GM19324 (cell line): ENCODE data around the gene MUC13.
A peak's percentile ranks its signal among the peaks of the same experiment; 100 is the strongest.

Source experiments
- ATAC-seq: cut with Tn5 transposase; IDR thresholded peaks from one replicate; pipeline ENCODE4 v1.9.1; 2021; ENCODE audit warnings: mild to moderate bottlenecking, moderate library complexity; ENCODE audit not compliant: unreplicated experiment, low FRiP score

Gene MUC13

GRCh38 chr3:124951511-124952281 is 17.1 kb upstream of the MUC13 start:
- no peak for ATAC-seq

DNA sequence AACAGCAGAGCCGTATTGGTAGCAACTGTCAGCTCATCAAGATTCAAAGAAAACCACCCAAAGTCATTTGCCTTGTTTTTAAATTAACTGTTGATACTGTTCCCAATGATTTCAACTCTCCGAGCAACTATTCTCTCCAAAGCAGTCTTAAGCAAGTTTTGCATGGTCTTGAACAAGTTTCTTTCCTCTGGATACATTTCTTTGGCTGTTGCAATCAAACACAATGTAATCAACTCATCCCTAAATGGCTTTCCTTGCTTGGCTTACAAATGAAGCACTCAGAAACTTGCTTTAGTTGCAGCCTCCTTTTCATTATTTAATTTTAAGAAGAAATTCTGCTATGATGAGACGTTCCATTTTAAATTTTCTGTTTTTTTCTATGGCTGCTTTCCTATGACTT is 15.5 kb upstream of the MUC13 start:
- ATAC-seq: no peak

GRCh38 chr3:124942613-124943012 is 8.1 kb upstream of the MUC13 start:
- ATAC-seq: no peak

- no peak for ATAC-seq
These were observed 7.2 kb upstream of the MUC13 start for GRCh38 chr3:124941771-124942170.

GRCh38 chr3:124939661-124940060 is 5.1 kb upstream of the MUC13 start:
- ATAC-seq: no peak

DNA sequence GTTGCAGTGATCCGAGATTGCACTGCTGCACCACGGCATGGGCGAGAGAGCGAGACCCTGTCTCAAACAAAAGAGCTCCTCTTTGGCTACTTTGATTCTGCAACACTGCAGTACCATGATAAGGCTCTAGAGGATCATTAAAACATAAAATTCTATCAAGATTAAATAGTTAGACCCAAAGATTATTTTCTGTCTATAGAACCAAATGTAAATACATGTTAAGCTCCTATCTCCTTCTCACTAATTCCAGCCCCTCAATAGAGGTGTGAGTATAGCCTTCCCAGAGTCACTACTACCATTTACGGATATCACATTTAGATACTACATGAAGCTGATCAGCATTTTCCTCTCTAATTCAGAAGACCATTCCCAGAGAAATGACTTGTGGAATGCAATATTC is 4.3 kb upstream of the MUC13 start:
- no peak for ATAC-seq

GRCh38 chr3:124937049-124937448 is 2.5 kb upstream of the MUC13 start:
- no peak for ATAC-seq

- no peak for ATAC-seq
These were observed 1.4 kb upstream of the MUC13 start for GRCh38 chr3:124935794-124936542.

GRCh38 chr3:124935264-124935663 is 713 bp upstream of the MUC13 start:
- ATAC-seq: peak; percentile 49

DNA sequence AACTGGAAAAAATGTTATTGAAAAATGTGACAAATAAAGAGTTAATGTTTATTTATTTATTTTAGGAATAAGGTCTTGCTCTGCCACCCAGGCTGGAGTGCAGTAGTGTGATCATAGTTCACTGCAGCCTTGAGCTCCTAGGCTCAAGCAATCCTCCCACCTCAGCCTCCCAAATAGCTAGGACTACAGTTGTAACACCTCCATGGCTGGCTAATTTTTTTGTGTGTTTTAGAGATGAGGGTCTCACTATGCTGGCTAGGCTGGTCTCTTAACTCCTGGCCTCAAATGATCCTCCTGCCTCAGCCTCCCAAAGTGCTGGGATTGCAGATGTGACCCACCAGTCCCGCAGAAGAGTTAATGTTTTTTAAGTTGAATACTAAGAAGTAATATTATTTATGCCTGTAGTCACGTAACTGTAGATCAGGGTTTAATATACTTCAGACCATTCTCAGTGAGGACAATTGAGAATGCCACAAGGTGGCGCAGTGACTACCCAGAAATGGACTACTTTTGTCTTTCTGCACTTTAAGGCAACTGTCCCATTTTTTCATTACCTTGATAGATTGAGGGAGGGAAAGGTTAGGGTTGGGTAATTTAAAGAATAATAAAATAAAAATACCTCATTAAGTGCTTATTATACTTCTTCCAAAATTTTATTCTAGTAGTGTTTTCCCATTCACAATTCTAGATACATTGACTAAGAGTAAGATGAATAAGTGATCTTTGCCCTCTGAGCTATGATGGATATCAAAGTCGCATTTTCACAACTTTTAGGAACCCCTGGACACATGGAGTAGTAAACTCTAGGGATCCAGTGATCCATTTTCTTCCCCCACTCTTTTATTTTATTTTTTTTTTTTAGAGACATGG is 6.0 kb downstream of the MUC13 start:
- ATAC-seq: no peak

- ATAC-seq: peak; percentile 55
These were observed 6.9 kb downstream of the MUC13 start for GRCh38 chr3:124927574-124928045.

DNA sequence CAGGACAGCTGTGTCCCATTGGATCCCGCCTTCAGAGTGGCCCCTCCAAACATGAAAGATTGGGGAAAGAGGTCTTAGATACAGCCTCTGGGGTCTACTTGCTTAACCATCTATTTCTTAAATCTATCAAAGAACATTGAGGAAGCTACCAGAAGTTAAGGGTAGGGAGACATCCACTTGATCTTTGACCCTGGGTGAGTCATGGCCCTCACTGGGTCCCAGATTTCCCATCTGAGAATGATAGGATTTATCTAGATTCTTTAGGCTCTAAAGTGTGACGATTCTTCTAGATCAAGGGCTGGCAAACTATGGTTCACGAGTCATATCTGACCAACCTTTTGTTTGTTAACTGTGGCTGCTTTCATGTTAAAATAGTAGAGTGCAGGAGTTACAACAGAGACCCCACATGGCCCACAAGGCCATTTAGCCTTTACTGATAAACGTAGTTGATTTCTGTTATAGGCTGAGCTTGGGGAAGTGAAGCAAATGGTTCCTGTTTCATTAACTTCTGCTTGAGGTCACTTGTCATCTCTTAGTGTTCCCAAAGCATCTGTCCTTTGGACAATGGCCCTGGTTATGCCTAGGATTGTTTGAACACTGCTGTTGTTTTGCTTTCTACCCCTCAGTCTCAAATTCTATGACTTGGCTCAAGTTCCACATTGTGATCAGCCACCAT is 8.0 kb downstream of the MUC13 start:
- no peak for ATAC-seq

DNA sequence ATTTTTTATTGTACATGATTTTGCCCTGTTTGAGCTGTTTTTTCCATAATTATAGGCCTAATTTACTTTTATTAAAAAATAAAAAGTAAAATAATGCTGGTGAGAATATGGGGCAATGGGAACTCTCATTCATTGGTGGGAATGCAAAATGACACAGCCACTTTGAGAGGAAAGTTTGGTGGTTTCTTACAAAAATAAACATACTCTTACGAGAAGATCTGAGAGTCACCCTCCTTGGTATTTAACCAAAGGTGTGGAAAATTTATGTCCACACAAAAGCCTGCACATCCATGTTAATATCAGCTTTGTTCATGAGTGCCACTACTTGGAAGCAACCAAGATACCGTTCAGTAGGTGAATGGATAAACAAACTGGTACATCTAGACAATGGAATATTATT is 9.8 kb downstream of the MUC13 start:
- ATAC-seq: no peak

DNA sequence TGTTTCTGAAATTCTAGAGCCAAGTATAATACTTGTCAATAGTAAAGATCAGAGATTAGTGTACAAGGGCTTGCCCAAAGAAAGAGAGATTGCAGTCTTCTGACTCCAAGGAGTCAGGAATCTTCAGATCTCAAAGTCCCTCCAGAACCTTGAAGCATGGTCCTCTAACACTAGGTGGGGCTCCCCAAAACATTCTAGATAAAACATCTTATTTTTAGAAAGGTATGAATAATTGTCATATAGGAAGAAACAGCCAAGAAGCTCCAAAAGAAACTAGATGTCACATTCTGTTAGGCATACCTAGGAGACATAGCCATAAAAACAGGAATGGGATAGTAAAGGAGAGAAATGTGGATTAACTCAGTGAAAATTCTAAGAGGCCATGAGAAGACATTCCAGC is 10.7 kb downstream of the MUC13 start:
- ATAC-seq: no peak

- ATAC-seq: no peak
These were observed 13.8 kb downstream of the MUC13 start for GRCh38 chr3:124920718-124921117.

DNA sequence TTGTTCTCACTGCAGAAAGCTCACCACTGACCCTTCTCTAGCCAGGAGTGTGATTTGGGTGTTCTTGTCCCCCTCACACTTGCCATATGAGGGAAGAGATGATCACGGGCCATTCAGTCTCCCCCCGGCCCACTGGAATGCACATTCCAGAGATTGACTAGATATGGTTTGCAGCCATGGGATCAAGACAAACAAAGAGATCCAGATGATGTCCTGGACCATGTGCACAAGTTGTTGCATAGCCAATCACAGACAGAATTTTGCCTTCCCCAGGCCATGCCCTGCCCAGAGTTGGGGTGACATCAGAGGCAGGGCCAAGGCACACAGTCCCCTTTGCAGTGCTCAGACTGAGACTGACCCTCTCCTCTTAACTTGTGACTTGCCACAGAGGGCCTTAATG is 14.8 kb downstream of the MUC13 start:
- no peak for ATAC-seq

GRCh38 chr3:124918524-124918923 is 16.0 kb downstream of the MUC13 start:
- ATAC-seq: no peak

DNA sequence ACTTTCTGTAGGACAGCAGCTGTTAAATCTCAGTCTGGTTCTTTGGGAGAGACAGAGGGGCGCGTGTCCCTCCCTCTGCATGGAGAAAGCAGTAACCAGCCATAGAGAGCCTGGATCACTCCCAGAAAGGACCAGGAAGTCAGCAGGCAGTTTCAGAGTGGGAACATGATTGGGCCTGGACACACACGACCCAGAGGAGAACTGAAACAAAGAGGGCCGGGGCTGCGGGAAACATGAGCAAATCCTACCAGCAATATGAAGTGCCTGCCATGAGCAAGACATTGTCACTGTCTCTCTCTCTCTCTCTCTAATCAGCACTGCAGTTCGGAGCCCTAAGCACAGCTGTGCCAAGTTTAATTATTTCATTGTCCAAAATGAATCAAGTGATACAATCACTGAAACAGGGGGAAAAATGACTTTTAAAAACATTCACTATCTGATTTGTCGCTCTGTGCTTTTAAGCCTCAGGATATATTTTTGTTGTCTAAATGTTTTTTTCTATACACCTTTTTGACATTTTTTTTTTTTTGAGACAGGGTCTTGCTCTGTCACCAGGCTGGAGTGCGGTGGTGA is 17.6 kb downstream of the MUC13 start:
- no peak for ATAC-seq

- ATAC-seq: no peak
These were observed 19.3 kb downstream of the MUC13 start for GRCh38 chr3:124915254-124915653.

DNA sequence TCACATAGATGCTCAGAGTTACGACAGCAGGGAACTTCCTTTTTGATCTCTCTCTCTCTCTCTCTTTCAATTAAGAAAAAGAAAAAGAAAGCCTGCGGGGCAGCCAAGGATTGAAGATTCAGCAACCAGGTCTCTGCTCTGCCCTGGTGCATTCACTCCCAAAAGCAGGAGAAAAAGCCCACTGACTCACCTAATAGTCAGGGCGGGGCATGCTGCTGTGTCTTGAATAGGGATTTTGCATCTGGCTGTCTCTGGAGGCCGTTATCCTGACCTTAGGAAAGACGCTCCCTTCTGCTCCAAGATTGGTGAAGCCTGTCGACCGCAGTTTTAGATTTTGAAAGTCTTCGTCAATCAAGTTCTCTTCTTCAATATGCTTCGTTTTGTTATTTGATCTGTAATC is 26.6 kb downstream of the MUC13 start:
- ATAC-seq: no peak
